CD8-positive, alpha-beta memory T cell (primary cell): ENCODE results near the gene MARK4. TPM values are rescaled to one million over a fixed set of nuclear protein-coding genes. Genes with fewer than 3 reads are reported as not detected.
"Not testable (repeated sequence)": the region's sequence is repeated elsewhere in the genome, so short reads cannot be mapped to it uniquely, and the experiment has no call there.

ENCODE experiments used
- CTCF ChIA-PET: fragments of 350-600 bp; sonication (Branson Sonifier 250); formaldehyde crosslinking; loops from one replicate; lab custom pipeline; 2021; ENCODE audit warnings: antibody characterized with exemption; lab: Charles Lee
- POLR2A ChIA-PET: fragments of 350-600 bp; sonication (Branson Sonifier 250); formaldehyde crosslinking; loops from one replicate; lab custom pipeline; 2021; ENCODE audit warnings: antibody characterized with exemption; lab: Charles Lee
- DNase-seq, 5 donors: peaks; one replicate each; pipeline versions ENCODE4 v3.0.0 to v3.0.0-alpha.2; 2020 to 2022; ENCODE audit warnings: mixed read lengths in 1 of 5
- H3K27ac ChIP-seq: one replicate; pipeline ENCODE4 v1.7.0; 2013; ENCODE audit warnings: low read depth, mild to moderate bottlenecking, low read length, moderate library complexity
- H3K27me3 ChIP-seq: 2 replicates; pipeline ENCODE4 v1.7.0; 2013; ENCODE audit warnings: low read length, mild to moderate bottlenecking; ENCODE audit not compliant: insufficient read depth, poor library complexity, severe bottlenecking
- H3K36me3 ChIP-seq: 2 replicates; pipeline ENCODE4 v1.7.0; 2013; ENCODE audit warnings: mild to moderate bottlenecking, low read length, moderate library complexity; ENCODE audit not compliant: insufficient read depth
- H3K4me1 ChIP-seq: 2 replicates; pipeline ENCODE4 v1.7.0; 2013; ENCODE audit warnings: mild to moderate bottlenecking, low read length, moderate library complexity; ENCODE audit not compliant: insufficient read depth
- H3K4me3 ChIP-seq: 2 replicates; pipeline ENCODE4 v1.7.0; 2013; ENCODE audit warnings: mild to moderate bottlenecking, low read length
- H3K9me3 ChIP-seq: 2 replicates; pipeline ENCODE4 v1.7.0; 2013; ENCODE audit warnings: mild to moderate bottlenecking, low read length
- H3K27ac Mint-ChIP-seq, 8 donors: one replicate each; pipeline ENCODE4 v1.8.0; 2020 to 2021; ENCODE audit warnings: mixed read lengths in 8 of 8, mild to moderate bottlenecking in 6 of 8, inconsistent platforms in 3 of 8, moderate library complexity in 3 of 8
- H3K27me3 Mint-ChIP-seq, 2 donors: one replicate each; pipeline ENCODE4 v1.8.0; 2020 to 2021; ENCODE audit warnings: mixed read lengths in 2 of 2, mild to moderate bottlenecking in 1 of 2, moderate library complexity in 1 of 2
- H3K36me3 Mint-ChIP-seq, 3 donors: one replicate each; pipeline ENCODE4 v1.8.0; 2020 to 2021; ENCODE audit warnings: mixed read lengths in 3 of 3, inconsistent platforms in 1 of 3, mild to moderate bottlenecking in 1 of 3
- H3K4me1 Mint-ChIP-seq, 3 donors: one replicate each; pipeline ENCODE4 v1.8.0; 2020 to 2021; ENCODE audit warnings: mixed read lengths in 3 of 3, inconsistent platforms in 1 of 3, mild to moderate bottlenecking in 1 of 3
- H3K4me3 Mint-ChIP-seq, 7 donors: one replicate each; pipeline ENCODE4 v1.8.0; 2020 to 2021; ENCODE audit warnings: mixed read lengths in 7 of 7, mild to moderate bottlenecking in 6 of 7, moderate library complexity in 4 of 7, inconsistent platforms in 2 of 7
- H3K9me3 Mint-ChIP-seq, 5 donors: one replicate each; pipeline ENCODE4 v1.8.0; 2020 to 2022; ENCODE audit warnings: mixed read lengths in 5 of 5, mild to moderate bottlenecking in 3 of 5, moderate library complexity in 2 of 5, inconsistent platforms in 1 of 5
- polyA plus RNA-seq: library from polyadenylated mRNA; unstranded; fragments of 300-500 nt; fragmentation: Illumina TruSeq; gene quantifications from one replicate; pipeline ENCODE4 v1.2.3, GENCODE V29; 2021
- total RNA-seq, 2 experiments: library from RNA; stranded (reverse); gene quantifications; one replicate each; pipeline ENCODE4 v1.2.3, GENCODE V29; 2021

Gene MARK4
- total and polyA plus RNA-seq, 3 experiments from 2014 or later: 2.6 to 21.2 (median 20.2) TPM

- DNase-seq: no peak
- H3K36me3 ChIP-seq: no peaks in the 10 kb centered on the region
- H3K9me3 ChIP-seq: no peaks in the 10 kb centered on the region
- H3K4me1 ChIP-seq: no peaks in the 10 kb centered on the region
- Mint-ChIP-seq H3K27ac (no peak overlapping the region), H3K27me3 (peaks cover 19 to 26% of the 10 kb centered on the region in 2 donors), H3K9me3 (no peaks in the 10 kb centered on the region), H3K4me1 (peaks cover 0 to 2% (median 0%) of the 10 kb centered on the region in 3 donors), H3K4me3 (no peak overlapping the region), H3K36me3 (no peaks in the 10 kb centered on the region)
- H3K4me3 ChIP-seq: no peak overlapping the region
- H3K27me3 ChIP-seq: peaks cover 16% of the 10 kb centered on the region
- CTCF ChIA-PET: interaction anchor here (0.8 kb wide), 1 partner anchor 14 kb away, joined by 3 read pairs; no protein-coding TSS in a partner anchor
- no peak overlapping the region for H3K27ac ChIP-seq
- POLR2A ChIA-PET: no interaction called here
Observed at GRCh38 chr19:45324349-45324907, 73.4 kb downstream of the MARK4 start.

GRCh38 chr19:45327404-45328143 lies 76.5 kb downstream of the MARK4 start:
- no peaks in the 10 kb centered on the region for H3K4me1 ChIP-seq
- Mint-ChIP-seq H3K27ac (peak overlapping the region in 1 of 8 donors; percentile 63), H3K27me3 (peaks cover 11 to 17% of the 10 kb centered on the region in 2 donors), H3K4me3 (no peak overlapping the region), H3K9me3 (no peaks in the 10 kb centered on the region), H3K36me3 (no peaks in the 10 kb centered on the region), H3K4me1 (peaks cover 0 to 2% (median 0%) of the 10 kb centered on the region in 3 donors)
- CTCF ChIA-PET: no interaction called here
- no peak overlapping the region for H3K4me3 ChIP-seq
- H3K27me3 ChIP-seq: peaks cover 13% of the 10 kb centered on the region
- POLR2A ChIA-PET: no interaction called here
- H3K36me3 ChIP-seq: no peaks in the 10 kb centered on the region
- DNase-seq: no peak
- H3K27ac ChIP-seq: no peak overlapping the region
- no peaks in the 10 kb centered on the region for H3K9me3 ChIP-seq

- Histone ChIP-seq H3K4me1 (no peaks in the 10 kb centered on the region), H3K36me3 (no peaks in the 10 kb centered on the region), H3K27me3 (no peaks in the 10 kb centered on the region), H3K4me3 (no peak overlapping the region), H3K27ac (no peak overlapping the region), H3K9me3 (no peaks in the 10 kb centered on the region)
- DNase-seq: no peak
- Mint-ChIP-seq H3K27me3 (peaks cover 2 to 9% of the 10 kb centered on the region in 2 donors), H3K4me3 (no peak overlapping the region), H3K4me1 (peaks cover 0 to under 1% (median 0%) of the 10 kb centered on the region in 3 donors), H3K27ac (no peak overlapping the region), H3K9me3 (no peaks in the 10 kb centered on the region), H3K36me3 (no peaks in the 10 kb centered on the region)
- ChIA-PET POLR2A (no interaction called here), CTCF (no interaction called here)
Observed at GRCh38 chr19:45331411-45331810, 80.3 kb downstream of the MARK4 start.

- Mint-ChIP-seq H3K36me3 (no peaks in the 10 kb centered on the region), H3K4me3 (no peak overlapping the region)
- CTCF ChIA-PET: no interaction called here
Observed at GRCh38 chr19:45333609-45334303, 82.7 kb downstream of the MARK4 start.

GRCh38 chr19:45334881-45335280 lies 83.8 kb downstream of the MARK4 start:
- CTCF ChIA-PET, H3K4me1 ChIP-seq, H3K27ac Mint-ChIP-seq, H3K9me3 ChIP-seq, H3K4me1 Mint-ChIP-seq, H3K4me3 Mint-ChIP-seq, H3K27me3 ChIP-seq, H3K36me3 Mint-ChIP-seq, H3K27ac ChIP-seq, H3K36me3 ChIP-seq, DNase-seq, H3K9me3 Mint-ChIP-seq, H3K4me3 ChIP-seq: not testable (repeated sequence)
- H3K27me3 Mint-ChIP-seq: peaks cover 11 to 33% of the 10 kb centered on the region in 2 donors
- POLR2A ChIA-PET: interaction anchor here (0.7 kb wide), 2 partner anchors 93 to 644 kb away, joined by 5 to 7 read pairs; no protein-coding TSS in a partner anchor

More at GRCh38 chr19:45333609-45334303, 82.7 kb downstream of the MARK4 start:
- H3K9me3 ChIP-seq: no peaks in the 10 kb centered on the region
- Mint-ChIP-seq H3K27me3 (peaks cover 12 to 23% of the 10 kb centered on the region in 2 donors), H3K4me1 (peaks cover 3 to 4% (median 4%) of the 10 kb centered on the region in 3 donors), H3K9me3 (no peaks in the 10 kb centered on the region), H3K27ac (no peak overlapping the region)
- H3K4me1 ChIP-seq: peaks cover 5% of the 10 kb centered on the region
- H3K36me3 ChIP-seq: no peaks in the 10 kb centered on the region
- H3K27me3 ChIP-seq: peaks cover 5% of the 10 kb centered on the region
- POLR2A ChIA-PET: no interaction called here
- H3K4me3 ChIP-seq: no peak overlapping the region
- H3K27ac ChIP-seq: no peak overlapping the region
- no peak for DNase-seq

GRCh38 chr19:45336696-45337251 lies 85.7 kb downstream of the MARK4 start:
- Mint-ChIP-seq H3K27ac (peak overlapping the region in 1 of 8 donors; percentile 90), H3K27me3 (peaks cover 12 to 34% of the 10 kb centered on the region in 2 donors), H3K4me3 (no peak overlapping the region), H3K4me1 (peaks cover 7 to 9% (median 9%) of the 10 kb centered on the region in 3 donors), H3K36me3 (no peaks in the 10 kb centered on the region), H3K9me3 (no peaks in the 10 kb centered on the region)
- no peak overlapping the region for H3K27ac ChIP-seq
- no peak for DNase-seq
- no peak overlapping the region for H3K4me3 ChIP-seq
- CTCF ChIA-PET: interaction anchor here (1.8 kb wide), 1 partner anchor 7 kb away, joined by 6 read pairs; no protein-coding TSS in a partner anchor
- POLR2A ChIA-PET: no interaction called here
- peaks cover 13% of the 10 kb centered on the region for H3K27me3 ChIP-seq
- peaks cover 9% of the 10 kb centered on the region for H3K4me1 ChIP-seq
- H3K36me3 ChIP-seq: no peaks in the 10 kb centered on the region
- no peaks in the 10 kb centered on the region for H3K9me3 ChIP-seq

GRCh38 chr19:45339629-45340028 lies 88.6 kb downstream of the MARK4 start:
- H3K4me3 ChIP-seq: no peak overlapping the region
- ChIA-PET POLR2A (interaction anchor here (0.5 kb wide), 1 partner anchor 476 kb away, joined by 4 read pairs; no protein-coding TSS in a partner anchor), CTCF (interaction anchor here (1.4 kb wide), 1 partner anchor 351 kb away, joined by 6 read pairs; no protein-coding TSS in a partner anchor)
- peaks cover 9% of the 10 kb centered on the region for H3K4me1 ChIP-seq
- Mint-ChIP-seq H3K27ac (no peak overlapping the region), H3K4me1 (peaks cover 7 to 9% (median 9%) of the 10 kb centered on the region in 3 donors), H3K4me3 (peak overlapping the region in 1 of 7 donors; percentile 68), H3K36me3 (no peaks in the 10 kb centered on the region), H3K9me3 (no peaks in the 10 kb centered on the region), H3K27me3 (peaks cover 15 to 37% of the 10 kb centered on the region in 2 donors)
- H3K27me3 ChIP-seq: peaks cover 13% of the 10 kb centered on the region
- H3K36me3 ChIP-seq: no peaks in the 10 kb centered on the region
- H3K27ac ChIP-seq: no peak overlapping the region
- no peak for DNase-seq
- H3K9me3 ChIP-seq: no peaks in the 10 kb centered on the region
